ENCODE data around the gene LRCOL1.
A peak's percentile ranks its signal among the peaks of the same experiment; 100 is the strongest.
"Not testable (repeated sequence)": the region's sequence is repeated elsewhere in the genome, so short reads cannot be mapped to it uniquely, and the experiment has no call there.

Gene LRCOL1

GRCh38 chr12:132601171-132601883, 9.1 kb downstream of the LRCOL1 start:
- DNase-seq (ENCODE audit: low read depth in 2 of 2): no peak

DNA sequence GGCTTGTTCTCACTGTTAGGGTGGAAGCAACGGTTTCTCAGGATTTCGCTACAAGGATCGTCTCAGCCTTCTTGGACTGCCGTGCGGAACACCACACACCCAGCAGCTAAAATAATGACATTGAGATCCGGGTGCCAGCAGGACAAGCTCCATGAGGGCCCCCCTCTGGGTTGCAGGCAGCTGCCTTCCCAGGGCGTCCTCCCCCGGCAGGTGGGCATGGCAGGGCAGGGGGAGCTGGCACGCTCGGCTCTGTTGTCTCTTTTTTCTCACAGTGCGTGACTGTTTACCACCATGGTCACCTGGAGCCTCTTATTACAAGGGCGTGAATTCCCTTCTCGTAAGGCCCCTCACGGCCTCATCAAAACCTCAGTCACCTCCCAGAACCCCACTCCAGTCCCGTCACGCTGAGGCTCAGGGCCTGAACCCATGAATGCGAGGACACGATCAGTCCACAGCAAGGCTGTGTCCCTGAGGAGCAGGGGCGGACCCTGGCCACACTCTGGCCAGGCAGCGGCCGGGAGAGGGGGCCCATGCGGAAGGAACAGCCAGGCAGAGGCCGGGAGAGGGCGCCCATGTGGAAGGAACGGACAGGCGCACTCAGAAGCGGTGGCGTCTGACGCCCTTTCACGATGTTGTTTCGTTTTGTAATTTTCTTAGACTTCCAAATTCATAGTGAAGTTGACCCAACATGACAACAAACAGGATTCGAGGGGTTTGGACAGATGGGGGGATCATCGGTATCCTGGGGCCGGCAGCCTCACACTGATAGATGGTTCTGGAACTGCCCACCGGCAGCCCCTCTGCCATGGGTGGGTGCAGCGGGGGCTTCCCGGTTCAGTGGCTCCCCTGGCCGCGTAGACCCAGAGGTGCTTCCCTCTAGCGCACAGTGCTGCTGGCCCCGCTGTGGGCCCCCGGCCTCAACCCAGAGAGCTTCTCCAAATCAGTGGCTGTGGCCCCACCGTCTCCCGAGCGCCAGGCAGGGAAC, 10.0 kb downstream of the LRCOL1 start:
- peak in 1 of 2 donors; percentile 26 for DNase-seq (ENCODE audit: low read depth in 2 of 2)

GRCh38 chr12:132599502-132599901, 10.9 kb downstream of the LRCOL1 start:
- not testable (repeated sequence) for DNase-seq (ENCODE audit: low read depth in 2 of 2)

DNA sequence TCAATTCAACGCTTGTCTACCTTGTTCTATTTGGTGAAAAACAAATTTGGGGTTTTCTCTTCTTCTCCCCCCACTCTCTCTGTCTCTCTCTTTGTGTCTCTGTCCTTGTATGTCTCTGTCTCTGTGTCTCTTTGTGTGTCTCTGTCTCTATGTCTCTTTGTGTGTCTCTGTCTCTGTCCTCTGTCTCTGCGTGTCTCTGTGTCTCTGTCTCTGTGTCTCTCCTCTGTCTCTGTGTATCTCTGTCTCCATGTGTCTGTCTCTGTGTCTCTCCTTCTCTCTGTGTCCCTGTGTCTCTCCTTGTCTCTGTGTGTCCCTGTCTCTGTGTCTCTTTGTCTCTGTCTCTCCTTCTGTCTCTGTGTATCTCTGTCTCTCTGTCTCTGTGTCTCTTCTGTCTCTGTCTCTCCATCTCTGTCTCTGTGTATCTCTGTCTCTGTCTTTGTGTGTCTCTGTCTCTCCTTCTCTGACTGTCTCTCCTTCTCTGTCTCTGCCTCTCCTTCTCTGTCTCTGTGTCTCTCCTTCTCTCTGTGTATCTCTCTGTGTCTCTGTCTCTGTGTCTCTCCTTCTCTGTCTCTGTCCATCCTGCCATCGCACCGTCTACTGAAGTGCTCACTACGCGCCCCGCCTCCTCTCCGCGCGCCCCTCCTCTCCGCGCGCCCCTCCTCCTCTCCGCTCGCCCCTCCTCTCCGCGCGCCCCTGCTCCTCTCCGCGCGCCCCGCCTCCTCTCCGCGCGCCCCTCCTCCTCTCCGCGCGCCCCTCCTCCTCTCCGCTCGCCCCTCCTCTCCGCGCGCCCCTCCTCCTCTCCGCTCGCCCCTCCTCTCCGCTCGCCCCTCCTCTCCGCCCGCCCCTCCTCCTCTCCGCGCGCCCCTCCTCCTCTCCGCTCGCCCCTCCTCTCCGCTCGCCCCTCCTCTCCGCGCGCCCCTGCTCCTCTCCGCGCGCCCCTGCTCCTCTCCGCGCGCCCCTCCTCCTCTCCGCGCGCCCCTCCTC, 12.8 kb downstream of the LRCOL1 start:
- DNase-seq (ENCODE audit: low read depth in 2 of 2): no peak

- DNase-seq (ENCODE audit: low read depth in 2 of 2): no peak
Observed at GRCh38 chr12:132596016-132596415, 14.4 kb downstream of the LRCOL1 start.

- DNase-seq (ENCODE audit: low read depth in 2 of 2): no peak
Observed at GRCh38 chr12:132595183-132595582, 15.2 kb downstream of the LRCOL1 start.

GRCh38 chr12:132593938-132594358, 16.4 kb downstream of the LRCOL1 start:
- peak in 1 of 2 donors; percentile 16 for DNase-seq (ENCODE audit: low read depth in 2 of 2)

DNA sequence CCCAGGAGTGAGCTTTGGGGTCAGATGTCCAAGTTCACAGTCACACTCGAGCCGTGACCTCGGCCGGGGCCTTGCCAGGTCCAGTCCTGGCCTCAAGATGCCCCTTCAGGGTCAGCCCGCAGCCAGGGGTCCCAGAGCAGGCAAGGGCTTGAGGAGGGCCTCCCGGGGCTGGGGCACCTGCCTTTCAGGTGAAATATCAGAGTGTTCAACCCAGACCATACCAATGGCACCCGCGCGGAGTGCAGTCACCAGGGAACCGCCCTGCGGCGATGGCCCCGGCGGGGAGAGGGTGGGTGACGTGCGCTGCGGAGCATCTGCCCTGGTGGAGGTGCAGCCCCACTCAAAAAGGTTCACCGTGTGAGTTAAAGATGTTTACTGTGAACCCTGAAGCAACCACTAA, 16.9 kb downstream of the LRCOL1 start:
- no peak for DNase-seq (ENCODE audit: low read depth in 2 of 2)

- no peak for DNase-seq (ENCODE audit: low read depth in 2 of 2)
Observed at GRCh38 chr12:132593071-132593470, 17.3 kb downstream of the LRCOL1 start.

DNA sequence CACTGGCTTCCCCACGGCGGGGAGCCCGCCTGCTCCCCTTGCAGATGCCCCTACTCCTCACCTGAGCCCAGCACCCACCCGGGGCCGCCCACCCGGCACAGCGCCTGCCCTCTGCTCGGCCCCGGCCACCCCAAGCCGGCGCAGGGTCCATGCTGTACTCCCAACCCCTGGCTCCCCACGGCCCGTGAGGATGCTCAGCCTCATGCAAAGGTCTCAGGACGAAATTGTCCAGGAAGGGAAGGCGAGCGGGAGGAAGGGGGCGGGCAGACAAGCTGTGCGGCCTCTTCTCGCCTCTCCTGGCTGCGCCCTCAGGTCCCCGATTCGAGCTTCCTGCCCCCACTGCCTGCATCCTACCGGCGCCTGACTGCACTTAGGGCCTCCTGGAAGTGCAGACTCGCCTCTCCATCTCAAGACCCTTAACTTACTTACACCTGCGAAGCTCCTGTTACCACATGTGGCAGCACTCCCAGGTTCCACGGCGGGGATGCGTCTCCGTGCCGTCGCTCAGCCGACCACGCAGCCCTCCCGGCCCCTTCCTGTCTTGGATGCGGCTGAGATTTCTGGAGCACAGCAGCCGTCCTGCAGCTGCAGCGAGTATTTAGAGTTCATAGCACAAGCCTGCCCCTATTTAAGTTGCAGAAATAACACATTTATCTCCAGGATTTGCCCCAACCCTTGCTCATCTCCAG, 18.0 kb downstream of the LRCOL1 start:
- DNase-seq (ENCODE audit: low read depth in 2 of 2): no peak

- DNase-seq (ENCODE audit: low read depth in 2 of 2): no peak
Observed at GRCh38 chr12:132591107-132591935, 19.1 kb downstream of the LRCOL1 start.

DNA sequence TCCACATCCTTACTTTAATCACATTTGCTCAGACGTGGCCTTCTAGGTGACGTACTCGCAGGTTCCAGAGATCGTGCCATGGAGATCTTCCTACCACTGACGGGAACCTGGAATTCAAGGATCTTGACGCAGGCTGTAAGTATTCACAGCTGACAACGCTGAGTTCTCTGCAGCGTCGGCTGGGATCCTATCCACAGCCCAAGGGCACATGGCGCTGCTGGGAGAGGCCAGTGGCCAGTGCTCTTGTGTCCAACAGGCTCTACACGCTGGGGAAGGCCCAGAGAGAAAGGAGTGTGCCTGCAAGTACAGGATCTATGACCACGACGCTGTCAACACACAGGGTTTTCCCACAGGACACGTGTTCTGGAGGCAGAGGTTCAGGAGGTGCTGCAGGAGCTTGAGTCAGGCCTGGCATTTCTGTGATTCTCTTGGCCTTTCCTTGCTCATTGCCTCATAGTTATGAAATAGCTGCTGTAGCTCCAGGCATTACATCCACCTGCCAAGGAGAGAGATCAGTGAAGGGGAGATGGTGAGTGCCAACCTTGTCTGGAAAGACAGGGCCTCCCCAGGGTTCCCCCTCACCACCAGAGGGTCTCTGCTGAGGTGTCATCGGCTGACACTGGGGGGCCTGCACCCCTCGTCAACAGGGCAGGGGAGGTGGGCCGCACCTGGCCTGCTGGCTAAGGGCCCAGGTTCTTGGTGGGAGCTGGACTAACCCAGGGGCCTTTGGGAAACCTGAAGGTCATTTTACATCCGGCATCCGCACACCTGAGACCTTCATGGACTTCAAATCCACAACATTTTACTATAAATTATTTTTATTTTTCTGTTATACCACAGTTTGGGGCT, 21.3 kb downstream of the LRCOL1 start:
- no peak for DNase-seq (ENCODE audit: low read depth in 2 of 2)

DNA sequence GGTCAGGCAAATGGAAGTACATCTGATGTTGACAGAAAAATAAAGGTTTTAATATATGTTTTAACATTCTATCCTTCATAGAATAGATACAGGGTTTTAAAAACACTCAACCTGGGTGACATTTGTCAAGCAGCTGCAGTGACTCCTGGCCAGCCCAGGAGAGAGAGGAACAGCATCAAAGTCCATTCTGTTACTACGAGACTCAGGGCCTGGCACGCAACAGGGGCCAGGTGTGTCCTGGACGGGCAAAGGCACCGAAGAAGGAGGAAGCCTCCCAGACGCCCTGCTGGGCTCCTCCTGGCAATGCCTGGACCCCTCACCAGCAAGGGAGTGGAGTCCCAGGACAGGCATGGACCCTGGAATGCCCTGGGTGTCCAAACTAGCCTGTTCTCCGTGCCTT, 22.1 kb downstream of the LRCOL1 start:
- DNase-seq (ENCODE audit: low read depth in 2 of 2): no peak

DNA sequence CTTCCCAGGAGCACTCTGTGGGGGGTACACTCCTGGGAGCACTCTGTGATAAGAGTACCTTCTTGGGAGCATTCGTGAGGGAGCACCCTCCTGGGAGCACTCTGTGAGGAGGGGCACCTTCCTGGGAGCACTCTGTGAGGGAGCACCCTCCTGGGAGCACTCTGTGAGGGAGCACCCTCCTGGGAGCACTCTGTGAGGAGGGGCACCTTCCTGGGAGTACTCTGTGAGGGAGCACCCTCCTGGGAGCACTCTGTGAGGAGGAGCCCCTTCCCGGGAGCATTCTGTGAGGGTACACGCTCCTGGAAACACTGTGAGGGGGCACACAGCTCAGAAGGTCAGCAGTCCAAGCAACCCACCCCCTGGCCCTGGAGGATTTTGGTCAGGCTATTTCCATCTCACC, 22.6 kb downstream of the LRCOL1 start:
- DNase-seq (ENCODE audit: low read depth in 2 of 2): no peak

GRCh38 chr12:132586929-132587328, 23.5 kb downstream of the LRCOL1 start:
- DNase-seq (ENCODE audit: low read depth in 2 of 2): no peak

GRCh38 chr12:132585177-132585576, 25.2 kb downstream of the LRCOL1 start:
- no peak for DNase-seq (ENCODE audit: low read depth in 2 of 2)

DNA sequence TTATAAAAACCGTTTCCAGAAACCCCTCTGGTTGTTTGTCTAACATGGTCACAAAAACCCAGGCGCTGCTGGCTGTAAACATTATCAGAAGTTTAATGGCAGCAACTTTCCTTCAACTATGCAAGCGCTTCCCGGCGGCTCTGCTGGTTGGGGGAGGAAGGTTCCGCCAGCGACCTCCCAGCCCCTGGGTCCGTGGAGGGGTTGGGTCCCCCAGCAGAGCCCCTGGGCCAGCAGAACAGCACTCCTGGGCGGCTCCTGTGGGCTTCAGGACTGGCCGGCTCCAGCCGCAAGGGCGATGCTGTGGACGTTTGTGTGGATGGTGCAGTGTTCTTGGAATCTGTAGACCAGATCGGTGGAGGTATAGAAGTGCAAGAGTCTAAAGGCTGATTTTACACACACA, 26.0 kb downstream of the LRCOL1 start:
- DNase-seq (ENCODE audit: low read depth in 2 of 2): no peak

GRCh38 chr12:132583736-132584135, 26.6 kb downstream of the LRCOL1 start:
- DNase-seq (ENCODE audit: low read depth in 2 of 2): no peak

GRCh38 chr12:132583411-132583710, 27.0 kb downstream of the LRCOL1 start:
- no peak for DNase-seq (ENCODE audit: low read depth in 2 of 2)
